ENCODE results near the gene COP1. TPM values are rescaled to one million over a fixed set of nuclear protein-coding genes. Genes with fewer than 3 reads are reported as not detected.
"Not testable (repeated sequence)": the region's sequence is repeated elsewhere in the genome, so short reads cannot be mapped to it uniquely, and the experiment has no call there.

Gene COP1
- 10 to 100 TPM; 37.0 to 40.9 TPM for total RNA-seq

GRCh38 chr1:176206961-176207902 is at the start of gene COP1:
TSS of gene COP1 (minus strand) at chr1:176207286. CDS start at chr1:176206978, 308 bp downstream.
- peak; percentile 92 for DNase-seq
- Mint-ChIP-seq H3K36me3 (peaks cover 10% of the 10 kb centered on the region), H3K4me1 (peaks cover 22% of the 10 kb centered on the region), H3K4me3 (peak within 1 kb of the TSS; percentile 99), H3K27me3 (no peaks in the 10 kb centered on the region), H3K27ac (peak within 1 kb of the TSS; percentile 97), H3K9me3 (no peaks in the 10 kb centered on the region)

- Mint-ChIP-seq H3K27me3 (no peaks in the 10 kb centered on the region), H3K9me3 (no peaks in the 10 kb centered on the region), H3K4me3 (no peak overlapping the region), H3K27ac (no peak overlapping the region), H3K36me3 (no peaks in the 10 kb centered on the region), H3K4me1 (no peaks in the 10 kb centered on the region)
- no peak for DNase-seq
Measured at GRCh38 chr1:176252191-176252590, 45.1 kb upstream of the COP1 start.

- H3K27me3 Mint-ChIP-seq: no peaks in the 10 kb centered on the region
- H3K9me3 Mint-ChIP-seq: no peaks in the 10 kb centered on the region
- no peaks in the 10 kb centered on the region for H3K36me3 Mint-ChIP-seq
- H3K4me3 Mint-ChIP-seq: no peak overlapping the region
- DNase-seq: no peak
- no peak overlapping the region for H3K27ac Mint-ChIP-seq
- H3K4me1 Mint-ChIP-seq: peaks cover 5% of the 10 kb centered on the region
Measured at GRCh38 chr1:176244851-176245250, 37.8 kb upstream of the COP1 start.

- DNase-seq: no peak
- Mint-ChIP-seq H3K27ac (no peak overlapping the region), H3K9me3 (no peaks in the 10 kb centered on the region), H3K36me3 (no peaks in the 10 kb centered on the region), H3K4me1 (peaks cover 5% of the 10 kb centered on the region), H3K4me3 (no peak overlapping the region), H3K27me3 (no peaks in the 10 kb centered on the region)
Measured at GRCh38 chr1:176243746-176244145, 36.7 kb upstream of the COP1 start.

GRCh38 chr1:176241385-176242015 is 34.4 kb upstream of the COP1 start:
- Mint-ChIP-seq H3K27ac (peak overlapping the region; percentile 59), H3K36me3 (no peaks in the 10 kb centered on the region), H3K4me3 (no peak overlapping the region), H3K27me3 (no peaks in the 10 kb centered on the region), H3K4me1 (peaks cover 5% of the 10 kb centered on the region), H3K9me3 (no peaks in the 10 kb centered on the region)
- DNase-seq: no peak

- not testable (repeated sequence) for H3K36me3 Mint-ChIP-seq, H3K27me3 Mint-ChIP-seq, DNase-seq, H3K4me1 Mint-ChIP-seq, H3K27ac Mint-ChIP-seq, H3K4me3 Mint-ChIP-seq
- peaks cover 14% of the 10 kb centered on the region for H3K9me3 Mint-ChIP-seq
Measured at GRCh38 chr1:176233657-176234056, 26.6 kb upstream of the COP1 start.

GRCh38 chr1:176227579-176227978 is 20.5 kb upstream of the COP1 start:
- H3K4me1 Mint-ChIP-seq: no peaks in the 10 kb centered on the region
- DNase-seq: no peak
- H3K4me3 Mint-ChIP-seq: no peak overlapping the region
- H3K36me3 Mint-ChIP-seq: peaks cover 2% of the 10 kb centered on the region
- H3K27ac Mint-ChIP-seq: no peak overlapping the region
- H3K9me3 Mint-ChIP-seq: no peaks in the 10 kb centered on the region
- H3K27me3 Mint-ChIP-seq: no peaks in the 10 kb centered on the region

GRCh38 chr1:176225911-176226310 is 18.8 kb upstream of the COP1 start:
- Mint-ChIP-seq H3K36me3 (no peaks in the 10 kb centered on the region), H3K9me3 (no peaks in the 10 kb centered on the region), H3K4me1 (no peaks in the 10 kb centered on the region), H3K27ac (no peak overlapping the region), H3K4me3 (no peak overlapping the region), H3K27me3 (peaks cover 3% of the 10 kb centered on the region)
- DNase-seq: no peak

- Mint-ChIP-seq H3K9me3 (no peaks in the 10 kb centered on the region), H3K27me3 (peaks cover 3% of the 10 kb centered on the region), H3K36me3 (no peaks in the 10 kb centered on the region), H3K4me3 (no peak overlapping the region), H3K27ac (no peak overlapping the region), H3K4me1 (no peaks in the 10 kb centered on the region)
- DNase-seq: no peak
Measured at GRCh38 chr1:176225479-176225875, 18.4 kb upstream of the COP1 start.

- no peak overlapping the region for H3K27ac Mint-ChIP-seq
- no peaks in the 10 kb centered on the region for H3K4me1 Mint-ChIP-seq
- H3K36me3 Mint-ChIP-seq: no peaks in the 10 kb centered on the region
- H3K9me3 Mint-ChIP-seq: peaks cover 3% of the 10 kb centered on the region
- H3K4me3 Mint-ChIP-seq: no peak overlapping the region
- no peak for DNase-seq
- H3K27me3 Mint-ChIP-seq: peaks cover 7% of the 10 kb centered on the region
Measured at GRCh38 chr1:176222196-176222595, 15.1 kb upstream of the COP1 start.

- no peak for DNase-seq
- Mint-ChIP-seq H3K36me3 (no peaks in the 10 kb centered on the region), H3K4me3 (no peak overlapping the region), H3K27me3 (peaks cover 13% of the 10 kb centered on the region), H3K27ac (no peak overlapping the region), H3K4me1 (no peaks in the 10 kb centered on the region), H3K9me3 (peaks cover 3% of the 10 kb centered on the region)
Measured at GRCh38 chr1:176220100-176220689, 13.1 kb upstream of the COP1 start.

GRCh38 chr1:176217461-176218099 is 10.5 kb upstream of the COP1 start:
- H3K36me3 Mint-ChIP-seq: no peaks in the 10 kb centered on the region
- no peak overlapping the region for H3K27ac Mint-ChIP-seq
- H3K9me3 Mint-ChIP-seq: peaks cover 3% of the 10 kb centered on the region
- DNase-seq: no peak
- no peaks in the 10 kb centered on the region for H3K4me1 Mint-ChIP-seq
- H3K4me3 Mint-ChIP-seq: no peak overlapping the region
- H3K27me3 Mint-ChIP-seq: peaks cover 13% of the 10 kb centered on the region

- Mint-ChIP-seq H3K9me3 (peaks cover 3% of the 10 kb centered on the region), H3K4me3 (no peak overlapping the region), H3K27me3 (peaks cover 10% of the 10 kb centered on the region), H3K36me3 (no peaks in the 10 kb centered on the region), H3K27ac (no peak overlapping the region), H3K4me1 (peaks cover 2% of the 10 kb centered on the region)
- no peak for DNase-seq
Measured at GRCh38 chr1:176216031-176216430, 8.9 kb upstream of the COP1 start.

GRCh38 chr1:176211396-176212165 is 4.5 kb upstream of the COP1 start:
- H3K27ac Mint-ChIP-seq: no peak overlapping the region
- H3K27me3 Mint-ChIP-seq: peaks cover 6% of the 10 kb centered on the region
- no peak overlapping the region for H3K4me3 Mint-ChIP-seq

More at GRCh38 chr1:176211396-176212165, 4.5 kb upstream of the COP1 start:
- Mint-ChIP-seq H3K4me1 (peaks cover 2% of the 10 kb centered on the region), H3K36me3 (peaks cover 6% of the 10 kb centered on the region), H3K9me3 (no peaks in the 10 kb centered on the region)
- DNase-seq: no peak
